ENCODE results near the gene CXCL6.

The CXCL6 gene

DNA sequence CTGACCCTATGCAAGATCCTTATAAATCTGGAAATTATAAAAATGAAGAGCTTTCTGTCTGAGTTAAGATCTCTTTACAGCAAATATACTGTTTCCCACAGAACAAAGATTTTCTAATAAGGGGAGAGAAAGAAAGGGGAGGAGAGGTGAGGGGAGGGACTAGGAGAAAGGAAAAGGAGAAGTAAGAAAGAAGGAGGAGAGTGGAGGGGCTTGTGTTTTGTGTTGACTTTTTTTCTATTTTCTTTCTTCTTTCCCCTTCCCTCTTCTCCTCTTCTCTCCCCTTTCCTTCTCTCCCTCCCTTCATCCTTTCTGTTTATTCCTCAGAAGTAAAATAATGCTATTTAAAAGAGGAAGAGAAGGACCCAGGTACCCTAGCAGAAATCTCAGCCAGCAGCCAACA lies 6.2 kb downstream of the CXCL6 start:
- no peak for DNase-seq (ENCODE audit: low read depth in 2 of 2)

DNA sequence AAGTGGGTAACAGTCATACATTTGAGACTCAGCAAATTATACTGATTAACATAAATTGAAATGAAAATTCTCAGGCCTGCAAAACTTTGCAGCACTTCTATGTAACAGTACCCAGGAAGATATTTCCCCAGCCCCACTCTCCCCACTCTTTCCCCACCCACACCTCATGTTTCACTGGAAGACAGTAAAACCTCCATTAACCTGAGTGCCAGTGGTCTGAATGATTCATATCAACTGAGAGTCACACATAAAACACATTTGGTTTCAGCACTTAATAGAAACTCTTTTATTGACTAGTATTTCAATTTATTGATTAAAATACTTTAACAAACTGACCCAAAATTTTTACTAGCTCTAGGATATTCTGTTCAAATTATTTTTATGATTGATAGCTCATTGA lies 6.9 kb downstream of the CXCL6 start:
- DNase-seq (ENCODE audit: low read depth in 2 of 2): no peak

DNA sequence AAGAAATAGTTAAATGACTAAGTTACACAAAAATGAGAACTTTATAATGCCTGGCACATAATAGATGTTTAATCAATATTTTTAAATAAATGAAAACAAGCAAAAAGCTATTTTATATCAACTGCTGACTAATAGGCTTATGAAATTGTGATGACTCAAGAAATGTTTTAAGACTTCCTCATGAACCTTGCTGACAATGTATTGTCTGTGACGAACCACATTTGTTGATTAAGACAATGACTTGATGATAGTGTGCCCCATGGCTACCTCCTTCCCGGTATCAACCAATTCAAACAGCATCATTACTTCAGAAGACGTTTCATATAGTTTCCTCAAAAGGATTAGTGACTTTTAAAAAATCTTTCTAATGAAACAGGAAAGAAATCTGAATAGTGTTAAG lies 7.9 kb downstream of the CXCL6 start:
- no peak for DNase-seq (ENCODE audit: low read depth in 2 of 2)

DNA sequence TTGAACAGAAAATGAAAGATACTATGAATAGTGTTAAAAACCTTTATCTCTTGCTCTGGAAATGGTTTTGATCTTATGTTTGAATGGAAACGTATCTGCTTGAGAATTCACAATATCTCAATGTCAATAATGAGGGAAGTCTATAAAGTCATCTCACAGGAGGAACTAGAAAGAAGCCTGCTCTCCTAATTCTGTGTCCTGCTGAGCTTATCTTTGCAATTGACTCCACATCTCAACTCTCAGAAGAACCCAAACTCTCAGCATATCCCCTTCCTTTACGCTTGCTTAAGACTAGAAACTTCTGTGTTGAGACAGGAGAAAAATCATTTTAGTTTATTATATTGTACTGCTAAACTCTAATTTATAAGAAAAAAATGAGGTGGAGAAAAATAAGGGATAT lies 8.3 kb downstream of the CXCL6 start:
- DNase-seq (ENCODE audit: low read depth in 2 of 2): no peak

DNA sequence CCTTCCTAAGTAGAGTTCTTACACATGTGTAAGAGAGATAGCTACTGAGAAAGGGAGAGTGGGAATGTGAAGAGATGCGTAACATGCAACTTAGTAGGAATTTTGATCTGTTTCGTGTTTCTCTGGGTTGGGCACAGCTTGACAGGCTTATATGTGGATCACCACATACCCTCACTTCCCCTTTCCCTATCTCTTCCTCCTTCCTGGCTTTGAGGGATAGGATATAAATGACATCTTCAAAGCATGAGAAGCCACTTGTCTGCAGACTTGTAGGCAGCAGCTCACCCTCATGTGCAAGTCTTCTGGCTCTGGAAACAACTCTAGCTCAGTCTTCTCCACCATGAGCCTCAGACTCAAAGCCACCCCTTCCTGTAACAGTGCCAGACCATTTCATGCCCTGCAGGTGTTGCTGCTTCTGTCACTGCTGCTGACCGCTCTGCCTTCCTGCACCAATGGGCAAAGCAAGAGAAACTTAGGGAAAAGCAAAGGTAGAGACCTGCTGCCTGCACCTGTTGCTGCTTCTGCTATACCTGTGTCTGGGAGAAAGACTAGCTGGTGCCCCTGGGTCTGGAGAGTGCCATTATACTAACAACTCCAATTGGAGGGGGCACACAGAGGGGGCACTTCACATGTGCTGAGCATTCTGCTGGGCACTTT lies 11.2 kb downstream of the CXCL6 start:
- no peak for DNase-seq (ENCODE audit: low read depth in 2 of 2)

DNA sequence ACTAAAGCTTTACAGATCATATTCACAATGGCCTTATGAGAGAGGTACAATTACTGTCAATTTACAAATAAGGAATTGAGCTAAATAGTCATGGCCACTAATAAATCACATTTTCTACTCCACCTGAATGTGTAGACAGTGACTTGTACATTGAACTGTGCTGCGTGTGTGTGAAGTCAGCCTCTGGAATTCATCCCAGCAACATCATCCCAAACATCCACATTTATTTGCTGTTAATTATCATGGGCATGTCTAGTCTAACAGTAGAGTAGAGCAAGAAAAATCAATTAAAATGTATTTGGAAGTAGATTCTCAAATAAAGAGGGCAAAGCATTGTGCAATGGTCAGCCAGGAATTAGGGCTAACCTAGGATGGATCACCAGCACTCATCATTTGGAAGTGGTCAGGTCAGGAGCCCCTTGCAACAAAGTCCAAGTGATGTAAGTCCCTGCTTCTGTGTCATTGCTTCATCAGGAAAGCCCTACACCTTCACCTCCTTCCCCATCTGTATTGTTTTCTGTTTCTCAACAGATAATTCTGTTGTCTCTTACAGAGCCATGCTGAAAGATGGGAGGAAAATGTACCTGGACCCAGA lies 11.8 kb downstream of the CXCL6 start:
- no peak for DNase-seq (ENCODE audit: low read depth in 2 of 2)

DNA sequence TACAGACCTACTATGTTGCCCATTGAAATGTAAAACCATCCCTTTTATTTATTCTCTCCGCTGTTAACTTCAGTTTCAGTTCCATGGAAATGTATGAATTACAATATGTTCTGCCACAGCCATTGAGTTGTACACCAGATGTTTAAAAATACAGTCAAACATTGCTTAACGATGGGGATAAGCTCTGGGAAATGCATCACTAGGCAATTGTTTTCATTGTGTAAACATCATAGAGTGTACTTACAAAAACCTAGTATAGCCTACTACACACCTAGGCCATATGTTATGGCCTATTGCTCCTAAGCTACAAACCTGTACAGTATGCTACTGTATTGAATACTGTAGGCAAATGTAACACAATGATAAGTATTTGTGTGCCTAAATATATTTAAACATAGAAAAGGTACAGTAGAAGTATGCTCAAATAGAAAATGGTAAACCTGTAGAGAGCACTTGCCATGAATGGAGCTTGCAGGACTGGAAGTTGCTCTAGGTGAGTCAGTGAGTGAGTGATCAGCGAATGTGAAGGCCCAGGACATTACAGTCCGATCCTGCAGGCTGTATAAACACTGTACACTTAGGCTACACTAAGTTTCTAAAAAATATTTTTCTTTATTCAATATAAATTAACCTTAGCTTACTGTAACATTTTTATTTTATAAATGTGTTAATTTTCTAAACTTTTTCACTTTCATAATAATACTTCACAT lies 13.9 kb downstream of the CXCL6 start:
- DNase-seq (ENCODE audit: low read depth in 2 of 2): no peak

DNA sequence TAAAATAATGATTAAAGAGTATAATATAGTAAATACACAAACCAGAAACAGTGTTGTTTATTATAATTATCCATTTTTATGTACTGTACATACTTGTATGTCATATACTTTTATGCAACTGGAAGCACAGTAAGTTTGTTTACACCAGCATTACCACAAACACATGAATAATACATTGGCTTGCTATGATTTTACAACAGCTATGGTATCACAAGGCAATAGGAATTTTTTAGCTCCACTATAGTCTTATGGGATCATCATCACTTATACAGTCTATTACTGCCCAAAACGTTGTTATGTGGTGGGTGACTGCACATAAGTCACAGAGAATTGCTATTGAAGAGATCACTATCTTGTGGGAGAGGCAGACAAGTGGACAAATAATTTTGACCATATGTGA lies 14.8 kb downstream of the CXCL6 start:
- no peak for DNase-seq (ENCODE audit: low read depth in 2 of 2)

DNA sequence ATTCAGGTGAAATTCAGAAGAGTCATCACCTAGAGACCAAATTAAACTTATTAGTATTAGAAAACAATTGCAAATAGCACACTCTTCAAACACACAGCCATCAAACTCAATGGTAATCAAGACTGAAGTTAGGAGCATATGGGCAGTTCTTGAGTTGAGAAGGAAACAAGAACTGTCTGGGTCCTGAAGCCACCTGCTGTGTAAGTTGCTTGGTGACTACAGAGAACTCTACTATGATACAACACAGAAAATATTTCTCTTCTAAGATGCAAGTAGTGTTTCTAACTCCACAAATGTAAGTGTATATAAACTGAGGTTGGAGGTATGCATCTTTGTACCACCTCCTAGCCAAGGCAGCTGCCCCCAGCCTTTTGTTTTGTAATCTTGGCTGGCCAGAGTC lies 16.3 kb downstream of the CXCL6 start:
- no peak for DNase-seq (ENCODE audit: low read depth in 2 of 2)

DNA sequence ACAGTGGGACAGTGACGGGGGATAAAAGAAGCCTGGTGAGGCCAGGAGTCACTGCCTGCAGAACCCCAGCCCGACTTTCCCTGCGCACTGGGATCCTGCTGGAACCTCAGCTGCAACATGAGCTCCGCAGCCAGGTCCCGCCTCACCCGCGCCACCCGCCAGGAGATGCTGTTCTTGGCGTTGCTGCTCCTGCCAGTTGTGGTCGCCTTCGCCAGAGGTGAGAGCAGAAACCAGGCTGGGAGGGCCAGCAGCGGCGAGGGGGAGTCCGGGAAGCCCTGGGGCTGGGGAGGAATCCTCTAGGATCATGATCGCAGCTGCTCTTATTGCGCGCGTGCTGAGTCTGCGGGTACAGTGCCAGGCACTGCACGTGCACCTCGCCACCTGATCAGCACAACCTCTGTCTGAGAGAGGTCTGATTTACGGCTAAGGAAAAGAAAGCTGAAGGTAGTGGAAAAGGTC lies 16.8 kb downstream of the CXCL6 start, which contains the start of gene PF4V1:
Gene PF4V1, plus strand, starts transcription at position 51 of the 459 bp plus-strand sequence. Its CDS starts 67 bp downstream, at position 118.
- DNase-seq (ENCODE audit: low read depth in 2 of 2): no peak

DNA sequence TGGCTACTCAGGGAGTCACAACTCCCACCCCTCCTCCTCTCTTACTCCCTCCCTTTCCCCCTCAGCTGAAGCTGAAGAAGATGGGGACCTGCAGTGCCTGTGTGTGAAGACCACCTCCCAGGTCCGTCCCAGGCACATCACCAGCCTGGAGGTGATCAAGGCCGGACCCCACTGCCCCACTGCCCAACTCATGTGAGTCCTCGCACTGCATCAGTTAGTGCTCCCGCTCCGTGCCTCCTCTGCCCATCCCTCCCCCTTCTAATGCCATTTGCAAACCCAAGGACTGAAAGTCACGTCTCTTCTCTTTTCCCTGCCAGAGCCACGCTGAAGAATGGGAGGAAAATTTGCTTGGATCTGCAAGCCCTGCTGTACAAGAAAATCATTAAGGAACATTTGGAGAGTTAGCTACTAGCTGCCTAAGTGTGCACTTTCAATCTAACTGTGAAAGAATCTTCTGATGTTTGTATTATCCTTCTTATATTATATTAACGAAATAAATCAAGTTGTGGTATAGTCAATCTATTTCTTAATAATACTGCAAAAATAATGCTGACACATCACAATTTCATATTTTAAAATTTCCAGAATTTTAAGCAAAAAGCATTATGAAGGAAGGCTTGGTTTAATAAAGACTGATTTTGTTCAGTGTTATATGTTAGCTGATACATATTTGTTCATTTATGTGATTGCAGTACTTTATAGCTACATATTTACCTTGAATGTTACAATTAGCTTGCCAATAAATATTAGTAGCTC lies 17.4 kb downstream of the CXCL6 start:
- DNase-seq (ENCODE audit: low read depth in 2 of 2): no peak

DNA sequence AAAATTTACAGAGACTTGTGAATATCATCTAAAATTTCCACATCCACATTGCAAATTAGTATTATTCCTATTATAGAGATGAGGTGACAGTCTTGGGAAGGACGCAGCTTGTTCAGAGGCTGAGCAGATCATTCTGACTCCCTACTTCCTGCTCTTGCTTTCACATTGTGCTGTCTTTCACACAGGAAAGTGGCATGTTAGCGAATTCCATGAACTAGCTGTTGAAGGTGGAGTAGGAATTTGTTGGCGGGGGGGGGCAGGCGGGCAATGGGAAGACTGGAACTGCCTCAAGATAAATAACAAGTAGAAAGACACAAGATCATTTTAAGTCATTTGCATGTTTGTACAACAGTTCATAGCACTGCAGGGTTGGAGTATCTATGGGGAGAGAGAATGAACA lies 18.9 kb downstream of the CXCL6 start:
- no peak for DNase-seq (ENCODE audit: low read depth in 2 of 2)

DNA sequence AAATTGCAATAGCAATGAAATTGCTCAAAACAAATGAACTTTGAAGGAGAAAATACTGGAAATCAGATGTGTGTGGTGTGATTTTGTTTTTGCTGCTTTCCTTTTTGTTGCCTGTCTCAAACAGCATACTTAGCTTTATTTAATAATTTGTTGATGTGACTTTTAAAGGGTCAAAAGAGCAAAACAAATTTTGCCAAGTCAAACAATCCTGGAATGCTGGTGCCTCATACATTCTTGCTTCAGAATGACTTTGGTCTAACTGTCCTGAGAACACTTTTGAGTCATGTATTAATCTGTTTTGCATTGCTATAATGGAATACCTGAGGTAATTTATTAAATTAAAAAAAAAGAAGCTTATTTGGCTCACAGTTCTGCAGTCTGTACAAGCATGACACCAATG lies 20.0 kb downstream of the CXCL6 start:
- no peak for DNase-seq (ENCODE audit: low read depth in 2 of 2)

DNA sequence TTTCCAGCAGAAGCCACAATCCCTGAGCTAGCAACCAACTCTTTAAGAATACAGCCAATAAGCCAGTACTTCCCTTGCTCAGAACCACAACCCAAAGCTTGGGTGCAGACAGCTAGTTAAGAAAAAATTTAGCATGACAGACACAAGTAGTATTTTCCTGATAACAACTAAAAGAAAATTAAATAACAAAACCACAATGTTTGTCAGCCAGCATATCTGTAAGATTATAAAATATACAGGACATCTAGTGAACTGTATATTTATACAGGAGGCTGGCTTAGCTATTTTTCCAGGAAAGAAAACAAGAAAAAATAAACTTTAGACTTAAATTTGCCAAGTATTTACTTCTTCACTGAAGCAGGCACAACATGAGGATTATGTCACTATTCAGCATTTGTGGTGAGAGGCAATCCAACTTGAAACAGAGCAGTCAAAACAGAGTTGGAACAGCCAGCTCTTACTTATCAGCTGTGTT lies 23.2 kb downstream of the CXCL6 start:
- DNase-seq (ENCODE audit: low read depth in 2 of 2): no peak

DNA sequence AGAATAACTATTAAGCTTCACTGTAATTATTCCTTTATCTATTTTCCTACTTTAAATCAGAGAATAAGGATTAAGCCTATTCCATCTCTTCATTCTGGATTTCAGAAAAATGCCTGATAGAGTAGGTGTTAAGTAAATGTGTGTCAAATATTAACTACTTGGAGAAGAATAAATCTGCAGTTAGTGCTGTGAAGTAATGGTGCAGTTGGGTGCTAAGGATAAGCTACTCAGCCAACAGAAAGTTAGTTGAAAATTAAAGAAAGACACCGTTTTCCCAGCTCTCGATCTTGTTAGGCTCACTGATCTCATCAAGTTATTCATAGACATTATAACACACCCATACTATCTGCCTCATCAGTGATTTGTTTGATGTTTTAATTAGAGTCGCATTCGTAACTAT lies 23.7 kb downstream of the CXCL6 start:
- DNase-seq (ENCODE audit: low read depth in 2 of 2): no peak

DNA sequence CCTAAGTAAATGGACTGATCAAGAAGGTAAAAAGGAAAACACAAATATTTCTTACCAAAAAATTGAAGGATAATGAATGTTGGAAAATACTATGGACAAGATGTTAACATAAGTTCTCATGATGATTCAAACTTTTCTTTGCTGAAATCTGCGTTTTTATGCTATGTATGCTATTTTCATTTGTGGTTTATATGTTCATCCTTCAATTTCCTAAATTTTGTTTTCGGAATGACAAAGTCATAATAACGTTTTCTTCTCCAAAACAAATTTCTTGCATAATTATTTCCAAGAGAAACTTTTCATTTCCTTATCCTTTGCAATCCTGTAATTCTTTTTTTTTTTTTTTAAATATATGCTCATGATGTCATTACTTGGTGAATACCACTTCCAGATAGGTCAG lies 24.4 kb downstream of the CXCL6 start:
- DNase-seq (ENCODE audit: low read depth in 2 of 2): no peak

DNA sequence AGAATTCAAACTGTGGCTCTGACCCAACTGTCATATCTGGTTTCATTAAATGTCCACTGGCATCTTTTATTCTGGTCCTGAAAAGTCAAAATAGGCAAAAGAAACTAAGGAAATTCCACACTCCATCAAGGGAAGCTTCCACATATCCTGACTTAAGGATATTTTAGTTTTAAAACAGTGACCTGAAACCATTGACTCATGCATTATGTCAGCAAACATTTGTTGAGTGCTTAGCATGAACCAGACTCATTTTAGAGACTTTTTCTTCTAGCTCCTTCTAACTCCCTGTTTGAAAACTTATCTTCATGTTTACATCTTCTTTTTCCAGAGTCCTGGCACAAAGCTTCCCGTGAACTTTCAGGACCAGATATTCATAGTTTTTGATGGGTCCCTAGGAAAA lies 25.8 kb downstream of the CXCL6 start:
- no peak for DNase-seq (ENCODE audit: low read depth in 2 of 2)

DNA sequence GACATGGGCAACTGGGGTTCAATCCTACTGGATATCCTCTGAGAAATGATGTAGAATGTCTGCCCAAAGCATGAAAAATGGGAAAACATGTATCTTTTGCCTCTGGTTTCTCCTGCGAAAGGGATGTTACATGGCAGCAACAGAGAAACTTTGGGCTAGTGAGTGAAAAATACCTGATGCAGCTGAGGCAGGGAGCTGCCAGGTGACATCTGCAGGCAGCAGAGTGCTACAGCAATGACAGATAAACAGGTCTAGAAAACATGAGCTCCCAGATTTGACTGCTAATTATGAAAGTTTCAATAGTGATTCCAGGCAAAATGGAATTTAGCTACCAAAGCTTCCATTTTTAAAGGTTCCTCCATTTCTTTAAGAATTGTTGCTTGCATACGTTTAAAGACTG lies 27.9 kb downstream of the CXCL6 start:
- no peak for DNase-seq (ENCODE audit: low read depth in 2 of 2)

DNA sequence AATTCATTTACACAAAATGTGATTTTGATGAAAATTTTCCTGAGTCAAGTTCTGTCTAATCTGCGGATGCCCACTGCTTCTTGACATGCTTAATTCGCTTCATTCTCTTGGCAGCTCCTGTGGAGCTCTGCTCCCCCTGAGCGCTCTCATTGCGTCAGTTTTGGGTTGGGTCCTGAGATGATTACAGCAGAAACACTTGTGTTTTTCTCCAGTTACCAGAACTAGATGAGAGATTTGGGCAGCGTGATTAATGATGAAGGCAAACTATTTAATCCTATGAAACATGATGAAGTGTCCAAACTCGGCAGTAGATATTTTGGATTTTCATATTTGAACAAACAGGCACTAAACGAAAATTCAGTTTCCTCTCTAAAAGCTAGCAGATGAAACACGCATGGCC lies 28.5 kb downstream of the CXCL6 start:
- no peak for DNase-seq (ENCODE audit: low read depth in 2 of 2)

DNA sequence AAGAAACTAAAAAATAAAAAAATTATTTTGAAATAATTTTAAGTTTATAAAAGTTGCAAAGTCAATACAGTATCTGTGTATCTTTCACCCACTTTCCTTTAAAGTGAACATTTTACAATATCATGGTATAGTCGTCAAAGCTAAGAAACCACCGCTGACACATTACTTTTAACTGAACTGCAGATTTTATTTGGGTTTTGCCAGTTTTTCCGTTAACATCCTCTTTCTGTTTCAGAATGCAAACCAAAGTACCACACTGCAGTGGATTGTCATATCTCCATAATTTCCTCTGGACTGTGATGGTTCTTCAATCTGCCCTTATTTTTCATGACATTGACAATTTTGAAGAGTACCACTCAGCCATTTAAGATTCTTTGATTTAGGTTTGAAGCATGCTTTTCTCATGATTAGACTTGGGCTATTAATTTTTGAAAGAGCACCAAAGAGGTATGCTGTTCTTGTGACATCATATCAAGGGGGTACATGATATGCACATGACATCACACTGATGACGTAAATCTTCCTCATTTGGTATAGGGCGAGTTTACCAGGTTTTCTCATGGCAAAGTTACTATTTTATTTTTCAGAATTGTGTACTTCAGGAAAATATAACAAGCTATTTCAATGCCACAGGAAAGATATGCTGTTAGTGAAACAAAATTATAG lies 29.1 kb downstream of the CXCL6 start:
- DNase-seq (ENCODE audit: low read depth in 2 of 2): no peak

DNA sequence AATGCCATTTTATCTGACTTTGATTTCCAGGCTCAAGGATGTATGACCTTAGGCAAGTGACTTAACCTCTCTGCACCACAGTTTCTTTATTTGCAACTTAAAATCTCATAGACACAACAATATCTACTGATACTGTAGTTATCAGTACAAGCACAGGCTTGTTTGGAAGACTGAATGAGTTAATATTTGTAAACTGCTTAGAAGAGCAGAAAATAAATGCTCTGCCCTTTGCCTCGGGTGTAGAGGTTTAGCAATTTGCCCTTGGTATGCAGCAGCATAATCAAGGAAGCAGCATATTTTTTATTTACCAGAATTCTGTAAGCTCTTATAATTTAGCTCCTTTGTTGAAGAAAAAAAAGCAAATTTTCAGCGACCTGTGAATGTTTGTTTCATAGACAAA lies 29.8 kb downstream of the CXCL6 start:
- no peak for DNase-seq (ENCODE audit: low read depth in 2 of 2)

DNA sequence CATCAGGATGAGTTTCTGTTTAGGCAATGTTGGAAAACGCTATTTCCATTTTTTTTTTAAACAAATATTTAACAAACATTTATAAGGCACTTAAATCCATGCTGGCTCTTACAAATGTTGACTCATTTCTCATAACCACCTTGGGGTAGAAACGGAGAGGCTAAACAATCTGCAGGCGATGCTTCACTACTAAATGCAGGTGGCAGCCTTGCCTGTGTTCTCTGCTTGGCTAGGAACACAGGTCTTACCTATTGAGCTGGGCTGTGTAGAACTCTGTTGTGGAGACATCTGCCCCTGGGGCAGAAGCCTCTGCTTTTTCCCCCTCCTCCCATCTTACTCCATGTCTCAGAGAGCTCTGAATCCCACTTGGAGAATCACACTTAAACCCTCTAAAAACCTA lies 31.3 kb downstream of the CXCL6 start:
- no peak for DNase-seq (ENCODE audit: low read depth in 2 of 2)
